ENCODE measurements around the gene DNPH1.

DNA sequence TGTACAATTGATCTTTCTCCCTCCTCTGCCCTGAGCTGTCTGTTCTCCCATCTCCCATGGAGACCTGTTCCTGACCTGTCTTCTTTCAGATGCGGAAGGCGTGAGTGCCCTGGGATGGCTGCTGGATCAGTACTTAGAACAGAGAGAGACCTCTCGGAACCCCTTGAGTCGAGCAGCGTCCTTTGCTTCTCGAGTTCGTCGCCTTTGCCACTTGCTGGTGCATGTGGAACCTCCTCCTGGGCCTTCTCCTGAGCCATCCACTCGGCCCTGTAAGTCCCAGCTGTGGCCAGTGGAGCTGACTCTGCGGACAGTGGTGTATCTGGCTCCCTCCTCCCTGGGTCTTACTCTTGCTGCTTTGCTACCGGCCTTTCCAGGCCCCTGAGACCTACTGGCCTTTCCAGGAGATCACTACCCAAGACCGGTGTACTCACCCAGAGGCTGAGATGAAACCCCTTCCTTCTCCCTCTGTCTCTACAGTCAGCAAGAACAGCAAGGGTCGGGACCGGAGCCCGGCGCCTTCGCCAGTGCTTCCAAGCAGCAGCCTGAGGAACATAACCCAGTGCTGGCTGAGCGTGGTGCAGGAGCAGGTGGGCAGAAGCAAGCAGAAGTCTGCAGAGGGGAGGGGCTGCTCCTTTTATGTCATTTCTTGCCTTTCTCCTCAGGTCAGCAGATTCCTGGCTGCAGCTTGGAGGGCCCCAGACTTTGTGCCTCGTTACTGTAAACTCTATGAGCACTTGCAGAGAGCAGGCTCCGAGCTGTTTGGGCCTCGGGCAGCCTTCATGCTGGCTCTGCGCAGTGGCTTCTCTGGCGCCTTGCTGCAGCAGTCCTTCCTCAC is 24.8 kb downstream of the DNPH1 start:
- TF ChIP-seq, protein P1, sequence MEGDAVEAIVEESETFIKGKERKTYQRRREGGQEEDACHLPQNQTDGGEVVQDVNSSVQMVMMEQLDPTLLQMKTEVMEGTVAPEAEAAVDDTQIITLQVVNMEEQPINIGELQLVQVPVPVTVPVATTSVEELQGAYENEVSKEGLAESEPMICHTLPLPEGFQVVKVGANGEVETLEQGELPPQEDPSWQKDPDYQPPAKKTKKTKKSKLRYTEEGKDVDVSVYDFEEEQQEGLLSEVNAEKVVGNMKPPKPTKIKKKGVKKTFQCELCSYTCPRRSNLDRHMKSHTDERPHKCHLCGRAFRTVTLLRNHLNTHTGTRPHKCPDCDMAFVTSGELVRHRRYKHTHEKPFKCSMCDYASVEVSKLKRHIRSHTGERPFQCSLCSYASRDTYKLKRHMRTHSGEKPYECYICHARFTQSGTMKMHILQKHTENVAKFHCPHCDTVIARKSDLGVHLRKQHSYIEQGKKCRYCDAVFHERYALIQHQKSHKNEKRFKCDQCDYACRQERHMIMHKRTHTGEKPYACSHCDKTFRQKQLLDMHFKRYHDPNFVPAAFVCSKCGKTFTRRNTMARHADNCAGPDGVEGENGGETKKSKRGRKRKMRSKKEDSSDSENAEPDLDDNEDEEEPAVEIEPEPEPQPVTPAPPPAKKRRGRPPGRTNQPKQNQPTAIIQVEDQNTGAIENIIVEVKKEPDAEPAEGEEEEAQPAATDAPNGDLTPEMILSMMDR (IDR thresholded peaks at IDR 0.05) = no peak
- TF ChIP-seq POLR2A (IDR thresholded peaks at IDR 0.05) (no peak), EP300 (IDR thresholded peaks at IDR 0.05) (no peak)

Data from ovary (tissue), 3 donors.